Measurements from ENCODE around the gene CCL5.
"Not testable (repeated sequence)": the region's sequence is repeated elsewhere in the genome, so short reads cannot be mapped to it uniquely, and the experiment has no call there.

DNA sequence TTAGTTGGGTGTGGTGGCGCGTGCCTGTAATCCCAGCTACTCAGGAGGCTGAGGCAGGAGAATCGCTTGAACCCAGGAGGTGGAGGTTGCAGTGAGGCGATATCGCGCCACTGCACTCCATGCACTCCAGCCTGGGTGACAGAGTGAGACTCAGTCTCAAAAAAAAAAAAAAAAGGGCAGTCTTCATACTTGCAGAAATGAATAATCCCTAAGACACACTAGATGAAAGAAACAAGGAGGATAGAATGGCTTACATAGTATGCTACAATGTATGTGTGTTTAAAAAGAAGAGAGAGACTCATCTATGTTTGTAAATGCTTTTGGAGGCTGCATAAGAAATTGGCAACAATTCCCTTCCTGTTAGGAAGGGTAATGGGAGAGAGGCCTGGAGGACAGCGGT, 17.6 kb upstream of the CCL5 start:
- TF ChIP-seq, protein P1, sequence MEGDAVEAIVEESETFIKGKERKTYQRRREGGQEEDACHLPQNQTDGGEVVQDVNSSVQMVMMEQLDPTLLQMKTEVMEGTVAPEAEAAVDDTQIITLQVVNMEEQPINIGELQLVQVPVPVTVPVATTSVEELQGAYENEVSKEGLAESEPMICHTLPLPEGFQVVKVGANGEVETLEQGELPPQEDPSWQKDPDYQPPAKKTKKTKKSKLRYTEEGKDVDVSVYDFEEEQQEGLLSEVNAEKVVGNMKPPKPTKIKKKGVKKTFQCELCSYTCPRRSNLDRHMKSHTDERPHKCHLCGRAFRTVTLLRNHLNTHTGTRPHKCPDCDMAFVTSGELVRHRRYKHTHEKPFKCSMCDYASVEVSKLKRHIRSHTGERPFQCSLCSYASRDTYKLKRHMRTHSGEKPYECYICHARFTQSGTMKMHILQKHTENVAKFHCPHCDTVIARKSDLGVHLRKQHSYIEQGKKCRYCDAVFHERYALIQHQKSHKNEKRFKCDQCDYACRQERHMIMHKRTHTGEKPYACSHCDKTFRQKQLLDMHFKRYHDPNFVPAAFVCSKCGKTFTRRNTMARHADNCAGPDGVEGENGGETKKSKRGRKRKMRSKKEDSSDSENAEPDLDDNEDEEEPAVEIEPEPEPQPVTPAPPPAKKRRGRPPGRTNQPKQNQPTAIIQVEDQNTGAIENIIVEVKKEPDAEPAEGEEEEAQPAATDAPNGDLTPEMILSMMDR (IDR thresholded peaks at IDR 0.05; ENCODE audit: low read length): not testable (repeated sequence)
- not testable (repeated sequence) for TF ChIP-seq EZH2 (IDR thresholded peaks at IDR 0.05; ENCODE audit: borderline replicate concordance, low read length)
